ENCODE measurements around the gene KLK7.

The KLK7 gene

GRCh38 chr19:51022526-51022925, 38.8 kb upstream of the KLK7 start:
- Histone ChIP-seq H3K9ac (ENCODE audit: low read length) (no peak overlapping the region), H3K36me3 (ENCODE audit: control insufficient read depth, insufficient read depth, low read length) (no peaks in the 10 kb centered on the region), H3K4me1 (ENCODE audit: control insufficient read depth, insufficient read depth, low read length) (peaks cover 21% of the 10 kb centered on the region), H3K4me3 (ENCODE audit: low read length) (no peak overlapping the region), H3K9me3 (ENCODE audit: control insufficient read depth, low read length) (no peaks in the 10 kb centered on the region), H3K27me3 (ENCODE audit: control insufficient read depth, insufficient read depth, low read length) (peaks cover 29% of the 10 kb centered on the region)

GRCh38 chr19:51020988-51021651, 37.4 kb upstream of the KLK7 start:
- H3K4me3 ChIP-seq (ENCODE audit: low read length) = no peak overlapping the region
- H3K36me3 ChIP-seq (ENCODE audit: control insufficient read depth, insufficient read depth, low read length) = no peaks in the 10 kb centered on the region
- peaks cover 39% of the 10 kb centered on the region for H3K27me3 ChIP-seq (ENCODE audit: control insufficient read depth, insufficient read depth, low read length)
- no peaks in the 10 kb centered on the region for H3K9me3 ChIP-seq (ENCODE audit: control insufficient read depth, low read length)
- H3K9ac ChIP-seq (ENCODE audit: low read length) = no peak overlapping the region
- peaks cover 20% of the 10 kb centered on the region for H3K4me1 ChIP-seq (ENCODE audit: control insufficient read depth, insufficient read depth, low read length)

- Histone ChIP-seq H3K4me1 (ENCODE audit: control insufficient read depth, insufficient read depth, low read length) (peaks cover 11% of the 10 kb centered on the region), H3K27me3 (ENCODE audit: control insufficient read depth, insufficient read depth, low read length) (peaks cover 46% of the 10 kb centered on the region), H3K9ac (ENCODE audit: low read length) (no peak within 1 kb of the TSS), H3K4me3 (ENCODE audit: low read length) (no peak within 1 kb of the TSS), H3K9me3 (ENCODE audit: control insufficient read depth, low read length) (no peaks in the 10 kb centered on the region), H3K36me3 (ENCODE audit: control insufficient read depth, insufficient read depth, low read length) (no peaks in the 10 kb centered on the region)
Measured at GRCh38 chr19:51019544-51019925, 35.8 kb upstream of the KLK7 start, which contains the start of gene KLK10. TSS of gene KLK10 (minus strand) at chr19:51019709. CDS start at chr19:51019130, 579 bp downstream.

GRCh38 chr19:51018745-51019543, 35.2 kb upstream of the KLK7 start:
- Histone ChIP-seq H3K27me3 (ENCODE audit: control insufficient read depth, insufficient read depth, low read length) (peaks cover 47% of the 10 kb centered on the region), H3K9ac (ENCODE audit: low read length) (no peak overlapping the region), H3K4me1 (ENCODE audit: control insufficient read depth, insufficient read depth, low read length) (peaks cover 11% of the 10 kb centered on the region), H3K36me3 (ENCODE audit: control insufficient read depth, insufficient read depth, low read length) (no peaks in the 10 kb centered on the region), H3K9me3 (ENCODE audit: control insufficient read depth, low read length) (no peaks in the 10 kb centered on the region), H3K4me3 (ENCODE audit: low read length) (no peak overlapping the region)

- Histone ChIP-seq H3K4me1 (ENCODE audit: control insufficient read depth, insufficient read depth, low read length) (peaks cover 11% of the 10 kb centered on the region), H3K9ac (ENCODE audit: low read length) (no peak overlapping the region), H3K9me3 (ENCODE audit: control insufficient read depth, low read length) (no peaks in the 10 kb centered on the region), H3K27me3 (ENCODE audit: control insufficient read depth, insufficient read depth, low read length) (peaks cover 50% of the 10 kb centered on the region), H3K4me3 (ENCODE audit: low read length) (peak overlapping the region; percentile 19), H3K36me3 (ENCODE audit: control insufficient read depth, insufficient read depth, low read length) (no peaks in the 10 kb centered on the region)
Measured at GRCh38 chr19:51016798-51017683, 33.3 kb upstream of the KLK7 start.

- H3K4me3 ChIP-seq (ENCODE audit: low read length) = no peak overlapping the region
- H3K9ac ChIP-seq (ENCODE audit: low read length) = no peak overlapping the region
- H3K4me1 ChIP-seq (ENCODE audit: control insufficient read depth, insufficient read depth, low read length) = peaks cover 11% of the 10 kb centered on the region
- no peaks in the 10 kb centered on the region for H3K9me3 ChIP-seq (ENCODE audit: control insufficient read depth, low read length)
- no peaks in the 10 kb centered on the region for H3K36me3 ChIP-seq (ENCODE audit: control insufficient read depth, insufficient read depth, low read length)
- peaks cover 50% of the 10 kb centered on the region for H3K27me3 ChIP-seq (ENCODE audit: control insufficient read depth, insufficient read depth, low read length)
Measured at GRCh38 chr19:51015691-51016267, 32.1 kb upstream of the KLK7 start.

- H3K4me1 ChIP-seq (ENCODE audit: control insufficient read depth, insufficient read depth, low read length) = peaks cover 8% of the 10 kb centered on the region
- H3K27me3 ChIP-seq (ENCODE audit: control insufficient read depth, insufficient read depth, low read length) = peaks cover 42% of the 10 kb centered on the region
- no peak overlapping the region for H3K4me3 ChIP-seq (ENCODE audit: low read length)
- H3K9ac ChIP-seq (ENCODE audit: low read length) = no peak overlapping the region
- H3K9me3 ChIP-seq (ENCODE audit: control insufficient read depth, low read length) = no peaks in the 10 kb centered on the region
- no peaks in the 10 kb centered on the region for H3K36me3 ChIP-seq (ENCODE audit: control insufficient read depth, insufficient read depth, low read length)
Measured at GRCh38 chr19:51014242-51014641, 30.5 kb upstream of the KLK7 start.

GRCh38 chr19:51012661-51013190, 29.0 kb upstream of the KLK7 start:
- H3K36me3 ChIP-seq (ENCODE audit: control insufficient read depth, insufficient read depth, low read length) = no peaks in the 10 kb centered on the region
- peaks cover 5% of the 10 kb centered on the region for H3K4me1 ChIP-seq (ENCODE audit: control insufficient read depth, insufficient read depth, low read length)
- H3K4me3 ChIP-seq (ENCODE audit: low read length) = no peak overlapping the region
- no peaks in the 10 kb centered on the region for H3K9me3 ChIP-seq (ENCODE audit: control insufficient read depth, low read length)
- H3K27me3 ChIP-seq (ENCODE audit: control insufficient read depth, insufficient read depth, low read length) = peaks cover 28% of the 10 kb centered on the region
- H3K9ac ChIP-seq (ENCODE audit: low read length) = no peak overlapping the region

GRCh38 chr19:51010066-51010795, 26.5 kb upstream of the KLK7 start:
- Histone ChIP-seq H3K27me3 (ENCODE audit: control insufficient read depth, insufficient read depth, low read length) (peaks cover 13% of the 10 kb centered on the region), H3K4me3 (ENCODE audit: low read length) (no peak overlapping the region), H3K9ac (ENCODE audit: low read length) (no peak overlapping the region), H3K36me3 (ENCODE audit: control insufficient read depth, insufficient read depth, low read length) (no peaks in the 10 kb centered on the region), H3K9me3 (ENCODE audit: control insufficient read depth, low read length) (no peaks in the 10 kb centered on the region), H3K4me1 (ENCODE audit: control insufficient read depth, insufficient read depth, low read length) (no peaks in the 10 kb centered on the region)

GRCh38 chr19:51009061-51009891, 25.6 kb upstream of the KLK7 start:
- H3K4me1 ChIP-seq (ENCODE audit: control insufficient read depth, insufficient read depth, low read length) = no peaks in the 10 kb centered on the region
- H3K36me3 ChIP-seq (ENCODE audit: control insufficient read depth, insufficient read depth, low read length) = no peaks in the 10 kb centered on the region
- H3K4me3 ChIP-seq (ENCODE audit: low read length) = no peak overlapping the region
- H3K9ac ChIP-seq (ENCODE audit: low read length) = no peak overlapping the region
- H3K27me3 ChIP-seq (ENCODE audit: control insufficient read depth, insufficient read depth, low read length) = peaks cover 8% of the 10 kb centered on the region
- H3K9me3 ChIP-seq (ENCODE audit: control insufficient read depth, low read length) = no peaks in the 10 kb centered on the region

All from mucosa of stomach (tissue), 1 donor.